ENCODE measurements around the gene STK16.

STK16 gene

GRCh38 chr2:219220652-219221402 is 24.5 kb upstream of the STK16 start:
- no peak overlapping the region for H3K4me3 ChIP-seq (ENCODE audit: control insufficient read depth, low read depth, low read length)
- TF ChIP-seq, protein P1, sequence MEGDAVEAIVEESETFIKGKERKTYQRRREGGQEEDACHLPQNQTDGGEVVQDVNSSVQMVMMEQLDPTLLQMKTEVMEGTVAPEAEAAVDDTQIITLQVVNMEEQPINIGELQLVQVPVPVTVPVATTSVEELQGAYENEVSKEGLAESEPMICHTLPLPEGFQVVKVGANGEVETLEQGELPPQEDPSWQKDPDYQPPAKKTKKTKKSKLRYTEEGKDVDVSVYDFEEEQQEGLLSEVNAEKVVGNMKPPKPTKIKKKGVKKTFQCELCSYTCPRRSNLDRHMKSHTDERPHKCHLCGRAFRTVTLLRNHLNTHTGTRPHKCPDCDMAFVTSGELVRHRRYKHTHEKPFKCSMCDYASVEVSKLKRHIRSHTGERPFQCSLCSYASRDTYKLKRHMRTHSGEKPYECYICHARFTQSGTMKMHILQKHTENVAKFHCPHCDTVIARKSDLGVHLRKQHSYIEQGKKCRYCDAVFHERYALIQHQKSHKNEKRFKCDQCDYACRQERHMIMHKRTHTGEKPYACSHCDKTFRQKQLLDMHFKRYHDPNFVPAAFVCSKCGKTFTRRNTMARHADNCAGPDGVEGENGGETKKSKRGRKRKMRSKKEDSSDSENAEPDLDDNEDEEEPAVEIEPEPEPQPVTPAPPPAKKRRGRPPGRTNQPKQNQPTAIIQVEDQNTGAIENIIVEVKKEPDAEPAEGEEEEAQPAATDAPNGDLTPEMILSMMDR (IDR thresholded peaks at IDR 0.05; ENCODE audit: control insufficient read depth, insufficient read depth, low read depth, low read length, missing control alignments): no peak
- DNase-seq (ENCODE audit: low read depth): no peak

DNA sequence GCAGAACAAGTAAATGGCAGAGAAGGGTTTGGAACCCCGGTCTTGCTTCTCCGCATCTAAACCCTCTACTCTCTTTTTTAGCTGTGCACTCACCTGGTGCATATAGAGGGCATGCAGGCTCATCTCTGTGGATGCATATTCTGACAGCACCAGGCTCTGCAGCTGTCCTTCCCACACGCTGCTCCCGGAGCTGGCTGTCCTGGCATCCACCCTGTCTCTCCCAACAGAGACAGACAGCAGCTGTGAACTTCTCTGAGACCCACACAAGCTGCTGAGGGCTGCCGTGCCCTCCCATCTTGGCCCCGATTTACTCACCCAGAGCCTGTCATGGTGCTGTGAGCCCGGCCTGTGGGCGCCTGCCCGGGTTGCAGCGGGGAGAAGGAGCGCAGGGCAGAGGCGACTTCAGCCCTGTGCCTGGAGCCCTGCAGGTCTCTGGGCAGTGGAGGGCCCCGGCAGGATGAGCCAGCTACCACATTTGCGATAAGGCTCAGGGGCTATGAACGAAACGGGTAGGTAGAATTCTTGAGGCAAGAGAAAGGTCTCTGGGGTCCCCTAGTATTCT is 23.2 kb upstream of the STK16 start:
- H3K4me3 ChIP-seq (ENCODE audit: control insufficient read depth, low read depth, low read length): no peak overlapping the region
- TF ChIP-seq, protein P1 (IDR thresholded peaks at IDR 0.05; ENCODE audit: control insufficient read depth, insufficient read depth, low read depth, low read length, missing control alignments): no peak
- no peak for DNase-seq (ENCODE audit: low read depth)

DNA sequence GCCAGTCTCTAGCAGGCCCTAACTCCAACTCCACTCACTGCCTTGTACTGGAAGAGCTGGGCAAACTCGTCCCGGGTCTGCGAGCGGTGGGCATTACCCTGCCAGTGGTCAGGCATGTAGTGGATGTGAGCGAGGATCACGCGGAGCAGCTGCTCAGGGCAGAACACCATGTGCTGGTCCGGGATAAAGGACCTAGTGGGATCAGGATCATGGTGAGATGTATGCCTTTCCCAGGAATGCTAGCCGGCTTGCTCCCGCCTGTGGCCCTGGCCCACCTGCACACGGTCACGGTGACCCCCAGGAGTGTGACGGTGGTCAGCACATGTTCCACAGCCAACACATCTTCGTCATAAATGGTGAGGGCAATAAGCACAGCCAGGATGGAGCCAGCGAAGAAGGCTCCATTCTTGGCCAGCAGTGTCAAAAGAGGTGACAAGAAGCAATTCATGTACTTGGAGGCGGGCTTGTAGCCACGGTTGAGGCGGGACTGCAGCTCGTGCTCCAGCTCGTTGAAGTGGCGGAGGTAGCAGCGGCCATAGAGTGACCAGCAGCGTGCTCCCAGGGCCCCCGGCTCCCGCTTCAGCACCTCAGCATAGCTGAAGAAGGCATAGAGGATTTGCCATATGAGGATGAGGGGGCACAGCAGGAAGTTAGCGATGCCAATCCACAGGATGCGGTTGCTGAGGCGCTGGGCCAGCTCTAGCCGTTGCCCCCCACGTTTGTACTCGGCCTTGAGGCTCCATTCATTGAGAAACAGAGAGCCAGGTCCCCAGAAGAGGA is 21.3 kb upstream of the STK16 start:
- no peak for DNase-seq (ENCODE audit: low read depth)
- TF ChIP-seq, protein P1 (IDR thresholded peaks at IDR 0.05; ENCODE audit: control insufficient read depth, insufficient read depth, low read depth, low read length, missing control alignments): no peak

GRCh38 chr2:219225350-219225749 is 19.9 kb upstream of the STK16 start:
- TF ChIP-seq, protein P1 (IDR thresholded peaks at IDR 0.05; ENCODE audit: control insufficient read depth, insufficient read depth, low read depth, low read length, missing control alignments): no peak
- DNase-seq (ENCODE audit: low read depth): no peak

More for the DNA sequence above, 21.3 kb upstream of the STK16 start:
- H3K4me3 ChIP-seq (ENCODE audit: control insufficient read depth, low read depth, low read length): no peak overlapping the region

GRCh38 chr2:219228041-219228910 is 17.0 kb upstream of the STK16 start:
- DNase-seq (ENCODE audit: low read depth): no peak

More at GRCh38 chr2:219225350-219225749, 19.9 kb upstream of the STK16 start:
- no peak overlapping the region for H3K4me3 ChIP-seq (ENCODE audit: control insufficient read depth, low read depth, low read length)

More at GRCh38 chr2:219228041-219228910, 17.0 kb upstream of the STK16 start:
- TF ChIP-seq, protein P1 (IDR thresholded peaks at IDR 0.05; ENCODE audit: control insufficient read depth, insufficient read depth, low read depth, low read length, missing control alignments): no peak
- peak overlapping the region; percentile 86 for H3K4me3 ChIP-seq (ENCODE audit: control insufficient read depth, low read depth, low read length)
